Activated T-cell treated with anti-CD3 and anti-CD28 coated beads for 1 hour (primary cell): ENCODE data around the gene SLC19A1.

ENCODE experiments used
- DNase-seq: peaks from one replicate; pipeline ENCODE4 v3.0.0-alpha.2; 2020; ENCODE audit warnings: low read depth

The SLC19A1 gene

DNA sequence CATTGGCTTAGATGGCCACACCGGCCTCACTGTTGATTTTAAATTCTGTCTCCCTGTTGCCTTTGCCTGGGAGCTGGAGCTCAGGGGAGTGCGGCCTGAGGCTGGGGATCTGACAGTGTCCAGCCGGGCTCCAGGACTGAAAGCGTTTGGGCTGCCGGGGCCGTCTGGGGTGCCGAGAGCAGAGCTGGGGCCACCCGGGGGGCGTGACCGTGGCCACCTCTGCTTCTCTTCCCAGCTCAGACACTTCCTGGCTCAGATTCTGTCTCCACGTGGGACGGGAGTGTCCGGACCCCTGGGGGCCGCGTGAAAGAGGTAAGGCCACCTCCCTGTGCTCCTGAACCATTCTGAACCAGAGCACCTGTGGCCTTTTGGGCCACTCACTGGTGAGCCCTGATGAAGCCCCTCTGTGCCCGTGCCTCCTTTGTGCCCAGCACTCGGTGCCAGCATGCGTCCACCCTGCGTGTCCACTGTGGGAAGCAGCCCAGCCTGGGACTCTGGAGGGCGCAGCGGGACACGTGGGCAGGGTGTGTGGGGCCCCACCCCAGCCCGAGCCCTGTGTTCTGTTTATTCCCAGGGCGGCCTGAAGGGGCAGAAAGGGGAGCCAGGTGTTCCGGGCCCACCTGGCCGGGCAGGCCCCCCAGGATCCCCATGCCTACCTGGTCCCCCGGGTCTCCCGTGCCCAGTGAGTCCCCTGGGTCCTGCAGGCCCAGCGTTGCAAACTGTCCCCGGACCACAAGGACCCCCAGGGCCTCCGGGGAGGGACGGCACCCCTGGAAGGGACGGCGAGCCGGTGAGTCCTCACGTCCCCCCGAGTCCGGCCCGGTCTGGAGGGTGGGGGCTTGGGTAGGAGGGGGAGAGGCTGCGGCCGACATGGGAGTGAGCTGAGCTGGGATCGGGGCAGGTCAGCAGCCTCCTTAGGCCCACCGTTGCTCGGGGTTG lies 64.8 kb downstream of the SLC19A1 start:
- DNase-seq: no peak

DNA sequence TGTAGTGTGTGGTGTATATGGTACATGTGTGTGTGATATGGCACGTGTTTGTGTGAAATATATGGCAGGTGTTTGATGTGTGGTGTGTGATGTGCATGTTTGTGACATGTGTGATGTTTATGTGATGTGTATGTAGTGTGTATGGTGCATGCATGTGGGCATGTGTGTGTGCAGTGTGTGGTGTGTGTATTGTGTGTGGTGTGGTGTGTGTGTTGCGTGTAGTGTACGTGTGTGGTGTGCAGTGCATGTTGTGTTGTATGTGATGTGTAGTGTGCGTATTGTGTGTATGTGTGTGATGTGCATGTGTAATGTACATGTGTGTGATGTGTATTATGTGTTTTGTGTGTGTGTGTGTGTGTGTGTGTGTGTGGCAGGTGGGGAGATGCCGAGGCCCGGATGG lies 65.7 kb downstream of the SLC19A1 start:
- no peak for DNase-seq

DNA sequence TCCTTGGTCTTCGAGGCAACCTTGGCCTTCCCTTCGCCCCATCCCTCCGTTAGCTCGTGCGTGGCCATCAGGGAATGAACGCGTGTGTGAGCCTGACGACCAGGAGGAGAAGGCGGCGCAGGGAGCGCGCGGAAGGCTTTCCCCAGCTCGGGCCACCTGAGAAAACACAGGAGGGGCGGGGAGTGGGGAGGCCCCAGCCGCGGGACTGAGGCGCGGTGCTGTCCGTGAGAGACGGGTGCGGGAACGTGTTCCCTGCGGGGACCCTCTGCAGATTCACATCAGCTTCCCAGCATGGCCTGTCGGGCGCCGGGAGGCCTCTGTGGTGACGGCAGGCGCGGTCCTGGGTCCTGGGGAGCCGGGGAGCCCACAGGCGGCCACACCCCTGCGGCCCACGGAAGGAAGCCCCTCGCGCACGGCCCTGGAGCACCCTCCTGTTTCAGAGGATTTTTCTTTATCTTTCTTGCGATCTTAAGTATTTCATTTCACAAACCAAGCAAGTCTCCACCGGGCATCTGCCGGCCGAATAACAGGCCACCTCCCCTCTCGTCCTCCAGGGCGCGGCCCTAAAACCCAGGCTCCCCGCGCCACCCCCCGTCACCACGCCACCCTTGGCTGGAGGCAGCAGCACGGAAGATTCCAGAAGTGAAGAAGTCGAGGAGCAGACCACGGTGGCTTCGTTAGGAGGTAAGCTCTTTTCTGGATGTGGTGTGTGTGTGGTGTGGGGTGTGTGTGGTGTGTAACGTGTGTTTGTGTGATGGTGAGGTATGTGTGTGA lies 66.3 kb downstream of the SLC19A1 start:
- DNase-seq: no peak

DNA sequence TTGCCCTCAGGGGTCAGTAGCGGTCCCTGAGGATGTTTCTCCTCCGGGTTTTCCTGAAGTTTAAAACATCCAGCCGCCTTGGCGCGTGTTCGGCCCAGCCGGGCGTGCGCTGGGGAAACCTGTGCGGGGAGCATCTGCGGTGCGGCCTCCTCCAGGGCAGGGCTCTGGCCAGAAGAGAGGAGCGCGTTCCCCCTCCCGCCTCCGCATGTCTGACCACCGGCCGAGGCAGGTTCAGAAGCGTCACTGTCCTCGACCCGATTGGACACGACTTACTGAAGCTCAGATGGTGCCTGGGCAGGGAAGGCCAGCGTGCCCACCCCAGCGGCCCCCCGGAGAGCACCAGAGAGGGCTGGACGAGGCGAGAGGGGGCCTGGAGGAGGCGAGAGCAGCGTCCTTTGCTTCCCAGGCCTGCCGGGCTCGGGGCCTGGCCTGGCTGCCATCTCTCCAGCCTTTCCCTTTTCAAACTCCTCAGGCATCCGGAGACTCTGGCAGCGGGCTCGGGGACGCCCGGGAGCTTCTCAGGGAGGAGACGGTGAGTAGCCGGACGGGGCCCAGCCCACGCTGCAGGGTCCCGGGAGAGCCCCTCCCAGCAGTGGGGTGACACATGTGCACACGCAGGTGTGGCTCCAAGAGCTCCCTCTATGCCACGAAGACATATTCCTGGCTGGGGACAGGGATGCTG lies 67.1 kb downstream of the SLC19A1 start:
- DNase-seq: no peak

DNA sequence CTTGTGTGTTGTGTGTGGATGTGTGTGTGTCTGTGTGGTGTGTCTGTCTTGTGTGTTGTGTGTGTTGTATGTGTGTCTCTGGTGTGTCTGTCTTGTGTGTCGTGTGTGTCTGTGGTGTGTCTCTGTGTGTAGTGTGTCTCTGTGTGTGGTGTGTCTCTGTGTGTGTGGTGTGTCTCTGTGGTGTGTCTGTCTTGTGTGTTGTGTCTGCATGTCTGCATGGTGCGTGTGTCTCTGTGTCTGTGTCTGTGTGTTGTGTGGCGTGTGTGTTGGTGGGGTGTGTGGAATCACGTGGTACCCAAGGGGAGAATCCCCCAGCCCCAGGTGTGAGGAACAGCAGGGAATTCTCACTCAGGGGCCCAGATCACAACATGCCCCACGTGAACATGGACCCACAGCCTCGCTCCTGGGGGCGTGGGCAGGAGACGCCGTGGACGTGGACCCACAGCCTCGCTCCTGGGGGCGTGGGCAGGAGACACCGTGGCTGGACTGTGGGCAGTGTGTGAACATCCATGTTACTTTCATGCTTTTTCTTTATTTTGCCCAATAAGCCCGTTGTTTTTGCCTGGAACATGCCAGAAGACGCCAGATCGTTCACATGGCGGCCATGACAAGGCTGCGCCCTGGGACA lies 67.8 kb downstream of the SLC19A1 start:
- no peak for DNase-seq

DNA sequence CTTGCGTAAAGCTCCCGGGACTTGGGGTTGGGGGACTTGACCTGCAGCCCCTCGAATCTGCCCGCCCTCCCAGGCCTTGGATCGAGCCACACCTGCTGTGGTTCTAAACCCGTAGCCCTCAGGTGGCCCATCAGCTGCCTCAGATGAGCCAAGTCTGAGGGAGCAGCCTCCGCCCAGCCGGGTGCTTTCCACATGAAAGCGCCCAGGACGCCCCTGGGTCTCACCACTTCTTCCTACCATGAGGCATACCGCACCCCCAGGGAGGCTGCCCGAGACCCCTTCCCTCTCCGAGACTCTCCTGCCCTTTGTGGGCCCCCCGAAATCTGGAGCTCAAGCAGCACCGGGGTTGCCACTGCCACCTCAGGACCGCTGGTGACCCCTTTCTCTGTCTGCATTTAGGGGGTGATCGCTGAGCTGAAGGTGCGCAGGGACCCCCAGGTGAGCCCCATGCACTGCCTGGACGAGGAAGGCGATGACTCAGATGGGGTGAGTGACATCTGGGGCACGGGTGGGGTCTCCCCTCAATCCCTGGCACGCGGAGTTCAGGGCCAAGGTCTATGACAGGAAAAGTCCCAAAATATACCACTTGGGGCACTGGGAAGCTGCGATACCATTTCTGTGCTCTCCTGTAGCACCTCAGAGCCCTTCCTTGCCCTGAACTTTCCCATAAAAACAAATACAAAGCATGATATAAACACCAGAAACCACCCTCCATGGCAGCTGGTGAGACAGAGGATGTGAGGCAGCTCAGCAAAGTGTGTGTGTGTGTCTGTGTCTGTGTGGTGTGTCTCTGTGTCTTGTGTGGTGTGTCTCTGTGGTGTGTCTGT lies 68.5 kb downstream of the SLC19A1 start:
- no peak for DNase-seq

DNA sequence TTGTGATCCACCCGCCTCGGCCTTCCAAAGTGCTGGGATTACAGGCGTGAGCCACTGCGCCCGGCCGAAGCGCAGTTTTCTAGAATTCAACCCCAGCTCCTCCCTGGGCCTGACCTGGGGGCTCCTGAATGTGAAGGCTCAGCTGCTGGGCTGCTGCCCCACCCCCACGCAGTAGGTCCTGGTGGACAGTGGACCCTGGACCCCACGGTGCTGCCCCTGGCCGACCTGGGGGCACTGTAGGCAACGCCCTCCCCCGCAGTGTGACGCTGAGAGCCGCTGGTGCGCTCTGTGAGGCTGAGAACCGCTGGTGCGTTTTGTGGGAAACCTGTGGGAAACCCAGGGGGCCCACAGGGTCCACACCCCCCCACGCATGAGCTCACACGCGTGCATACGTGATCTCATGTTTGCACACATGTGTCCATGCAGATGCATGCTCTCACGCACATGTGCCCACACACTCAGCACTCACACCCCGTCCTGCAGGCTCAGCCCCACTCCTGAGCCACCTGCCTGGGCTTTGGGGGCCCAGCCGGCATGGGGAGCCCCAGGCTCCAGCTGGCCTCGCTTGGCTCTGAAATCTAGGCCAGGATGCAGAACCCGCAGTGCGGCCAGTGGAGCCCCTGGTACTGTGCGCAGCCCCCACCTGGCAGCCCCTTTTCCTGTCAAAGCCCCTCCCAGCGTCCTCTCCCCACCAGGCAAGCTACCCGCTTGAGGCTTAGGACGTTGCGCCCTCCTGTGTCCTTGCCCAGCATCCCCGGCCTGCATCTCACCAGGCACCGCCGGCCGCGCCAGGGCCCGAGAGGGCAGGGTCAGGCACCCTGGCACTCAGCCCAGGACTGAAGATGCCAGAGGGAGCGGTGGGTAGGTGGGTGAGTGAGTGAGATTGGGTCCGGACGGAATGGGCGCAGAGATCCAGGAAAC lies 69.5 kb downstream of the SLC19A1 start:
- no peak for DNase-seq

DNA sequence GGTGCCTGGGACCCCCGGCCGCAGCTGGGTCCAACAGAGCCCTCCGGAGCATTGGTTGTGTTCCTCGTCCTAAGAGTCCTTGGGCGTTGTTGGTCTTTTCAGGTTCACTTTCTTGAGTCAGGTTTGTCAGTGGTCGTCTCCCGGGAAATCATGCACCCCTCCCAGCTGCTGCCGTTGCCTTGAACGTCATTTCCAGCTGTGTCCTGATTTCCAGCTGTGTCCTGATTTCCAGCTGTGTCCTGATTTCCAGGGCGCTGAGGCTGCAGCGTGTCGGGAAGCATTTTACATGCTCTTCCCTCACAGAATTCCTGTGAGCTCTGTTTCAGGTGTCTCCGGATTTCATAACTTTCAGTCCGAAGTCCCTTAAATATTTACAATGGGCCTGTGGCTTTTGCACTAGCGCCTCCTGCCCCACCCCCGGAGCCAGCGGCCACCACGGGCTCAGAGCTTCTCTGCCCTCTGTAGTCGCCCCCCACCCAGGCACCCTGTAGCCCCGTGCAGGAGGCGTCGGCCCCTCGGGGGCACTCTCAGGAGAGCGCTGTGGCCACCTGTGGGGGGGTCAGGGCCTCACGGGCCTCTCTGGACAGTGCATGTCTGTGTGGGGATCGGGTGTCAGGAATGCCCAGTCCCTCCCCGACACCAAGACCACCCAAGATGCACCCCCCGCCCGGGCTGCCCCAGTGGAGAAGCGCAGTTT lies 70.6 kb downstream of the SLC19A1 start:
- DNase-seq: no peak

DNA sequence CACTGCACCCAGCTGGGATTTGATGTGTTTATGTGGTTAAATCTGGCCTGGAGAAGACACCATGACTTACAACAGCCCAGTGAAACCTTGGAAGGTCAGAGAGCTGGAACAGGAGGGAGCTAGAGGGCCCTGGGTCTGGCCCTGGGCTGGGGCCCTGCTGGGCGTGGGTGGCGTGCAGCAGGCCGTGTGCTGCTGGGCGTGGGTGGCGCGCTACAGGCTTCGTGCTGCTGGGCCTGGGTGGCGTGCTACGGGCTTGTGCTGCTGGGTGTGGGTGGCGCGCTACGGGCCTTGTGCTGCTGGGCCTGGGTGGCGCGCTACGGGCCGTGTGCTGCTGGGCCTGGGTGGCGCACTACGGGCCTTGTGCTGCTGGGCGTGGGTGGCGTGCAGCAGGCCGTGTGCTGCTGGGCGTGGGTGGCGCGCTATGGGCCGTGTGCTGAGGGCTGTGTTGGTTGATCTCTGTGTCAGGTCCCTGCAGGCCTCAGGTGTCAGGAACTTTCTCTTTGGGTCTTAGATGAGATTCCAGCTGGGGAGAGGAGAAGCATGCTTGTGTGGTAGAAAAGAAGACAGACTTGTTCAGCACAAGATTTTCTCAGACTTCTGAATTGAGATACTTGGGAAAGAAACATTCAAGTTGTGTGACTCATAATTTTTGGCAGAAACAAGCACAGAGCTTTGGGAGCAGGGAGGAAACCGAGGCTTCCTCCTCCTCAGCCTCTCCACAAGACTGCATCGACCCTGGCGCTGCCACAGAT lies 71.3 kb downstream of the SLC19A1 start:
- peak; percentile 18 for DNase-seq

DNA sequence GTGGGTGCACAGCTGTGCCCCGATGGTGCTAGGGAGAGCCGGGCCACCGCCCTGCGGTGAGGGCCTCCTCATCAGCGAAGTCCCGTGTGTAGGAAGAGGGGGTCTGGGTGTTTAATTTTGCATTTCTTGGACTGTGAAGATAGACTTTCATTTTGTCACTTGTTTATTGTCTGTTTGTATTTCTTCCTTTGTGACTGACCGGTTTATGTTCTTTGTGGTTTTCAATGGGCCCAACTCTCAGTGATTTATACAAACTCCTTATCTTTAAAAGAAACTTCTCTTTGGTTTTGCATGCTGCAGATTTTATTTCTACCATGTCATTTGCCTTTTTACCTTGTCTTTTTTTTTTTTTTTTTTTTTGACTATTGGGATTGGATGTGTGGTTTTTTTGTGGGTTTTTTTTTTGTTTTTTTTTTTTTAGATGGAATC lies 72.1 kb downstream of the SLC19A1 start:
- no peak for DNase-seq

DNA sequence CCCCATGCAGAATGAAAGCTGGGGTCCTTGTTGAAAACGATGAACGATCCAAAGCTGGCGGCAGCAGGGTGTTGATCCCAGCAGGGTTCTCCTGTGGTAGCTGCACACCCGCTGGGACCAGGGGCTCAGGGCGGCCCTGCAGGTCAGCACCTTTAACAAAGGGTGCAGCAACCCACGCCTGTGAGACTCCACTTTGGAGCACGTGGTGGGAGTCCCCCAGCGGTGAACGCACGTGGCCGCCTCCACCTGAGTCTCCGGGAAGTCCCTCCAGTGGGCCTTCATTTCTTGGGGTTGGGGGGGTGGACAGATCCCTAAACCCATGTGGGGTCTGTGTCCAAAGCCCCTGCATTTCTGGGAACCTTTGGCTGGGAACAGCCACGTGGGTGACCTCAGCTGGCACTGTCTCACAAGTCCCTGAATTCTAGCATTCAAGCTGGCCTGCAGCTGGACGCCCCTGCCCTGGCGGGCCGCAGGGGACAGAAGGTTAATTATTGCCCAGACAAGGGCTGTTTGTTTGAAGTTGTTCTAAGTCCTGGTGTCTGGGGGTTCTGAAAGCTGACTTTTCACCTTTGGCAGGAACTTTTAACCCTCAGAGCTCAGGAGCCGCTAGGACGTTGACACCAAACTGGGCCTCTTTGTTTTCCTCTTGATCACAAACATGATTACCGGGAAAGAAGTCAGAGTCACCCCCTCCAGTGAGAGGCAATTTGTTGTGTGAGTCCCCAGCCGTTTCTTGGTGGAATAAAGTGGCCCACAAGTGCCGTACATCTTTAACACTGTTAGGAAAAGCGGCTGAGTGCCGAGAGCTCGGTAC lies 72.8 kb downstream of the SLC19A1 start:
- DNase-seq: no peak

DNA sequence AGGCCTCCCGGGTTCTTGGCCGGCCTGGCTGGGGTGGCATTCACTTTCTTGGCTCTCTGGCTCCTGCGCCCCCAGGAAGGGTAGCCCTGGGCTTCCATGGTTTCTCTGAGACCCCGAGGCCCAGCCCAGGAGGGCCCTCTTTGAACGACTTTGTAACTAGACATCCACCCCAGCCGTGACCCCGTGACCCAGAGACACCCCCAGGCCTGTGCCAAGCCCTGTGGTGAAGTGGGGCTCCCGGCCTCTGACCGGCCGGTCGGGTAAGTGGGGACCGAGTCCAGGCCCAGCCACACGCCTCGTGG lies 73.3 kb downstream of the SLC19A1 start:
- DNase-seq: no peak

DNA sequence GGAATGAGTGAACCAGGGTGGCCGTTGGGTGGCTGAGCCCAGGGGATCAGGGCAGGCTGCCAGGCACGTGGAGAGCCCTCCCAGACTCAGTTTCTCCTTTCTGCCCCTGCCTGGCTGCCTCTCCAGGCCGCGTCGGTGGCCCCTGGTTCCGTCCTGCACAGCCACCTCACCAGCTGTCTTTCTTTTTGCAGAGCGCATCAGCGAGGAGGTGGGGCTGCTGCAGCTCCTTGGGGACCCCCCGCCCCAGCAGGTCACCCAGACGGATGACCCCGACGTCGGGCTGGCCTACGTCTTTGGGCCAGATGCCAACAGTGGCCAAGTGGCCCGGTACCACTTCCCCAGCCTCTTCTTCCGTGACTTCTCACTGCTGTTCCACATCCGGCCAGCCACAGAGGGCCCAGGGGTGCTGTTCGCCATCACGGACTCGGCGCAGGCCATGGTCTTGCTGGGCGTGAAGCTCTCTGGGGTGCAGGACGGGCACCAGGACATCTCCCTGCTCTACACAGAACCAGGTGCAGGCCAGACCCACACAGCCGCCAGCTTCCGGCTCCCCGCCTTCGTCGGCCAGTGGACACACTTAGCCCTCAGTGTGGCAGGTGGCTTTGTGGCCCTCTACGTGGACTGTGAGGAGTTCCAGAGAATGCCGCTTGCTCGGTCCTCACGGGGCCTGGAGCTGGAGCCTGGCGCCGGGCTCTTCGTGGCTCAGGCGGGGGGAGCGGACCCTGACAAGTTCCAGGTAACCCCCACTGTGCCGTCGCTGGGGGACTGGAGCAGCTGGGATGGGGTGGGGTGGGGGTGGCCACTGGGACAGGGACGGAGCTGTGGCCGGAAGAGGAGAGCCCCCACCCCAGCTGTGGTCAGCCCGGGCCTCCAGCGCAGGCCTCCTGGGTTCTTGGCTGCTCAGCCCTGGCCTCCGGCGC lies 73.9 kb downstream of the SLC19A1 start:
- no peak for DNase-seq

DNA sequence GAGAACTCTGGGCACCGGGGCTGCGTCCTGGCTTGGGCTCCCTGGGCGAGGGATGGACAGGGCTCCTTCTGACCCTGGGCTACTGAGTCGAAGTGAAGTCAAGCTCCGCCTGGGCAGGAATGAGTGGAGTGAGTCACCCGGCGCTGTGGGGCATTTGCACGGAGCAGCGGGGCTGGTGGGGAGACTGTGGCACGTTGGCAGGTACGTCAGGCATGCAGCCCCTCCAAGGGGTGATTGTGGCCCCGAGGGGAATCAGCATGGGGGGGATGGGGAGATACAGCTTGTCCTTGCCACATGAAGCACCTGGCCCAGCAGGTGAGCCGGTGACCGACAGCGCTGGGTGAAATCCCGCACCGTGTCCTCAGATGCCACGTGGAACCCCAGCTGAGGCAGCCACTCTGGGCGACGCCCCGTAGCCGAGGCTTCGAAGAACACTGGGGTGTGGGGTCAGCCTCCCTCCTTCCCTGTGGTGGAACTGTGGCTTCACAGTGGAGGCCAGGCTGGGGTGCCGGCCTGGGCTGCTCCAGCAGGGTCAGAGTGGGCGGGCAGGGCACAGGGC lies 74.9 kb downstream of the SLC19A1 start:
- no peak for DNase-seq

DNA sequence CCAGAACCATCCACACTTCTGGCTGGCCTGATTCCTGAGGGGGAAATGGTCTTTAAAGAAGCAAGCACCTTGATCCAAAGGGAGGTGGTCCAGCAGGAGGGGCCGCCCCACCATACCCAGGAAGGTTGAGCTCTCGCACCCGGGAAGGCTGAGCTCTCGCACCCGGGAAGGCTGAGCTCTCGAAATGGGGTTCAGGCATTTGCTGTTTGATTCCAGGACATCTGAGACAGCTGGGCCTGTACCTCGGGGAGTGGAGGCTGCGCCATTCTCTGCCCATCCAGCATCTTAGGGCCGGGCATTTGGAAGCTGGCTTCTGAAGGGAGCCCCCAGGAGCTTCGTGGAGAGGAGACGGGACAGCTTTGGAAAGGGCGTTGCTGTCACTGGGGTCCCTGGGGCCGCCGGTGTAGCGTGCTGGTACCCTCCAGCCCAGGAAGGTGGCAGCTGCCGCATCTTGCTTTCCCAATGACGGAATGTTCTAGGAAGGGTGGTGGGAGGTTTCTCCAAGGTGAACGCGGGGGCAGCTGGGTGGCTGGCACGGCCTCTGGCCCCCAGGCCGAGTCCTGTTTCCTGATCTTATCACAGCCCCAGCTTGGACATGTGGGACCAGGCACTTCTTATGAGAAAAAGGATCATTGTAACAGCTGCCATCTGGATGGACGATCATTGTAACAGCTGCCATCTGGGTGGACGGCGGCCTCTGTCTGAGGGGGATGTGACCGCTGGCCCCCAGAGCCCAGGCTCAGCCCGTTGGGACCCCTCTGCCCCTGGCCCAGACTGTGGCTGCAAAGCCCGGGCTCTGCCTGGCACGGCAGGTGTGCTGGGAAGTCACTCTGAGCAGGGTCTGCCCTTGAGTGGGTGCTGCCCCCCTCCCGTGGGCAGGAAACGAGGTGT lies 75.7 kb downstream of the SLC19A1 start:
- DNase-seq: no peak
